Suprapubic skin (tissue), 4 donors: Measurements from ENCODE around the gene DDX49. TPM values are rescaled to one million over a fixed set of nuclear protein-coding genes. Genes with fewer than 3 reads are reported as not detected.
A peak's percentile ranks its signal among the peaks of the same experiment; 100 is the strongest.

ENCODE experiments used
- DNase-seq, 2 donors: peaks; one replicate each; pipeline ENCODE4 v3.0.0-alpha.2; 2019; ENCODE audit warnings: low spot score in 2 of 2
- H3K27ac ChIP-seq: fragments of 200-600 bp; sonication (generic); one replicate; pipeline ENCODE4 v1.5.1; 2019
- H3K27me3 ChIP-seq: fragments of 200-600 bp; sonication (generic); one replicate; pipeline ENCODE4 v1.5.1; 2019
- H3K36me3 ChIP-seq: fragments of 200-600 bp; sonication (generic); one replicate; pipeline ENCODE4 v1.5.1; 2019
- H3K4me1 ChIP-seq: fragments of 200-600 bp; sonication (generic); one replicate; pipeline ENCODE4 v1.5.1; 2019
- H3K4me3 ChIP-seq: fragments of 200-600 bp; sonication (generic); one replicate; pipeline ENCODE4 v1.5.1; 2019; ENCODE audit warnings: mild to moderate bottlenecking
- H3K9me3 ChIP-seq: fragments of 200-600 bp; sonication (generic); one replicate; pipeline ENCODE4 v1.5.1; 2019
- EP300 ChIP-seq: sonication (generic); formaldehyde crosslinking; IDR thresholded peaks from one replicate; pipeline ENCODE4 v1.6.1; 2017; ENCODE audit warnings: antibody characterized with exemption
- POLR2A ChIP-seq, 2 donors: fragments of 450-650 bp; IDR thresholded peaks; one replicate each; pipeline ENCODE4 v1.6.1; 2017; ENCODE audit warnings: antibody characterized with exemption in 2 of 2, mild to moderate bottlenecking in 2 of 2, moderate library complexity in 2 of 2
- POLR2AphosphoS5 ChIP-seq, 3 donors: sonication (generic); formaldehyde crosslinking; IDR thresholded peaks; one replicate each; pipeline ENCODE4 v1.6.1; 2017; ENCODE audit warnings: antibody characterized with exemption in 3 of 3
- WGBS: methylation state at CpG from one replicate; pipeline ENCODE4 v1.1.5; 2018; 5-methylcytosine and 5-hydroxymethylcytosine counted together
- total RNA-seq, 4 donors: library from RNA; depleted of rRNA; stranded (reverse); fragments of >200 nt; gene quantifications; one replicate each; pipeline ENCODE4 v1.1.0, GENCODE V29; 2016
- TF ChIP-seq, protein P1 (sequence below), 2 donors: fragments of 200-600 bp in 1 of 2; fragments of 450-650 bp in 1 of 2; sonication (generic) in 1 of 2; IDR thresholded peaks; one replicate each; pipeline ENCODE4 v1.5.1; 2016 to 2019; ENCODE audit warnings: antibody characterized with exemption in 2 of 2, mild to moderate bottlenecking in 1 of 2, moderate library complexity in 1 of 2

Gene DDX49
- total RNA-seq, result 10 to 100 TPM; 43.4 to 75.6 (median 58.4) TPM

- Histone ChIP-seq H3K27ac (peak within 1 kb of the TSS; percentile 94), H3K4me1 (peaks cover 32% of the 10 kb centered on the region), H3K9me3 (no peaks in the 10 kb centered on the region), H3K36me3 (peaks cover 49% of the 10 kb centered on the region), H3K27me3 (no peaks in the 10 kb centered on the region), H3K4me3 (peak within 1 kb of the TSS; percentile 96)
- TF ChIP-seq POLR2AphosphoS5 (IDR thresholded peaks at IDR 0.05) (peak in 2 of 3 donors; percentile 80 to 90), EP300 (no peak), POLR2A (IDR thresholded peaks at IDR 0.05) (peak; percentile 77 to 93)
- TF ChIP-seq, protein P1, sequence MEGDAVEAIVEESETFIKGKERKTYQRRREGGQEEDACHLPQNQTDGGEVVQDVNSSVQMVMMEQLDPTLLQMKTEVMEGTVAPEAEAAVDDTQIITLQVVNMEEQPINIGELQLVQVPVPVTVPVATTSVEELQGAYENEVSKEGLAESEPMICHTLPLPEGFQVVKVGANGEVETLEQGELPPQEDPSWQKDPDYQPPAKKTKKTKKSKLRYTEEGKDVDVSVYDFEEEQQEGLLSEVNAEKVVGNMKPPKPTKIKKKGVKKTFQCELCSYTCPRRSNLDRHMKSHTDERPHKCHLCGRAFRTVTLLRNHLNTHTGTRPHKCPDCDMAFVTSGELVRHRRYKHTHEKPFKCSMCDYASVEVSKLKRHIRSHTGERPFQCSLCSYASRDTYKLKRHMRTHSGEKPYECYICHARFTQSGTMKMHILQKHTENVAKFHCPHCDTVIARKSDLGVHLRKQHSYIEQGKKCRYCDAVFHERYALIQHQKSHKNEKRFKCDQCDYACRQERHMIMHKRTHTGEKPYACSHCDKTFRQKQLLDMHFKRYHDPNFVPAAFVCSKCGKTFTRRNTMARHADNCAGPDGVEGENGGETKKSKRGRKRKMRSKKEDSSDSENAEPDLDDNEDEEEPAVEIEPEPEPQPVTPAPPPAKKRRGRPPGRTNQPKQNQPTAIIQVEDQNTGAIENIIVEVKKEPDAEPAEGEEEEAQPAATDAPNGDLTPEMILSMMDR (IDR thresholded peaks at IDR 0.05), result no peak
- under 1% methylated on average over 44 of the region's 72 CpGs for WGBS
- peak; percentile 99 for DNase-seq
These were observed at the start of gene DDX49, which contains the start of gene COPE for GRCh38 chr19:18919086-18919899. Gene DDX49, plus strand, starts transcription at chr19:18919715. Its CDS starts 27 bp downstream, at chr19:18919742. Gene COPE, minus strand, starts transcription at chr19:18919387. Its CDS starts 39 bp downstream, at chr19:18919348.

GRCh38 chr19:18869781-18870530 lies 49.6 kb upstream of the DDX49 start:
- DNase-seq, result peak in 1 of 2 donors; percentile 62
- no peak overlapping the region for H3K4me3 ChIP-seq
- 33% methylated on average over 20 of the region's 62 CpGs for WGBS
- H3K36me3 ChIP-seq, result peaks cover 22% of the 10 kb centered on the region
- TF ChIP-seq EP300, result no peak
- no peak for TF ChIP-seq POLR2A (IDR thresholded peaks at IDR 0.05)
- TF ChIP-seq, protein P1 (IDR thresholded peaks at IDR 0.05), result no peak
- TF ChIP-seq POLR2AphosphoS5 (IDR thresholded peaks at IDR 0.05), result no peak
- no peaks in the 10 kb centered on the region for H3K9me3 ChIP-seq
- H3K27ac ChIP-seq, result no peak overlapping the region
- H3K27me3 ChIP-seq, result peaks cover 15% of the 10 kb centered on the region
- peaks cover 22% of the 10 kb centered on the region for H3K4me1 ChIP-seq

- no peak for TF ChIP-seq POLR2AphosphoS5 (IDR thresholded peaks at IDR 0.05)
- TF ChIP-seq, protein P1 (IDR thresholded peaks at IDR 0.05), result no peak
- no peak for TF ChIP-seq POLR2A (IDR thresholded peaks at IDR 0.05)
- no peak for TF ChIP-seq EP300
- Histone ChIP-seq H3K4me3 (no peak overlapping the region), H3K4me1 (peaks cover 22% of the 10 kb centered on the region), H3K36me3 (peaks cover 15% of the 10 kb centered on the region), H3K27ac (no peak overlapping the region), H3K27me3 (peaks cover 15% of the 10 kb centered on the region), H3K9me3 (no peaks in the 10 kb centered on the region)
- WGBS, result 58% methylated on average over 18 of the region's 25 CpGs
- peak in 1 of 2 donors; percentile 57 for DNase-seq
These were observed 48.9 kb upstream of the DDX49 start for GRCh38 chr19:18870531-18871172.

- 81% methylated on average over 7 of the region's 7 CpGs for WGBS
- H3K36me3 ChIP-seq, result peaks cover 8% of the 10 kb centered on the region
- no peak for DNase-seq
- H3K4me3 ChIP-seq, result no peak overlapping the region
- H3K27me3 ChIP-seq, result peaks cover 15% of the 10 kb centered on the region
- TF ChIP-seq EP300 (no peak), POLR2AphosphoS5 (IDR thresholded peaks at IDR 0.05) (no peak), POLR2A (IDR thresholded peaks at IDR 0.05) (no peak)
- TF ChIP-seq, protein P1 (IDR thresholded peaks at IDR 0.05), result no peak
- H3K4me1 ChIP-seq, result peaks cover 22% of the 10 kb centered on the region
- no peak overlapping the region for H3K27ac ChIP-seq
- H3K9me3 ChIP-seq, result no peaks in the 10 kb centered on the region
These were observed 48.0 kb upstream of the DDX49 start for GRCh38 chr19:18871543-18871942.
